ENCODE measurements around the gene MRPL9. TPM values are rescaled to one million over a fixed set of nuclear protein-coding genes. Genes with fewer than 3 reads are reported as not detected.

The MRPL9 gene
- total RNA-seq, 3 donors from 2014 or later = 46.5 to 51.2 (median 50.9) TPM

- TF ChIP-seq CTCF (IDR thresholded peaks at IDR 0.05) = no peak
Observed at GRCh38 chr1:151798571-151798970, 35.3 kb upstream of the MRPL9 start.

GRCh38 chr1:151790940-151791651 lies 27.8 kb upstream of the MRPL9 start:
- intact Hi-C loops (cut with DNase I, micrococcal nuclease) = no loop called here
- DNase-seq (peak; percentile 18 to 65 (median 51)), ATAC-seq (peak; percentile 25)
- Histone ChIP-seq H3K9me3 (no peaks in the 10 kb centered on the region), H3K36me3 (ENCODE audit: low read depth) (no peaks in the 10 kb centered on the region), H3K4me1 (ENCODE audit: low read depth) (no peaks in the 10 kb centered on the region), H3K4me3 (peak overlapping the region; percentile 52)
- TF ChIP-seq CTCF (IDR thresholded peaks at IDR 0.05) = no peak

More at GRCh38 chr1:151798571-151798970, 35.3 kb upstream of the MRPL9 start:
- no peaks in the 10 kb centered on the region for H3K9me3 ChIP-seq
- H3K36me3 ChIP-seq (ENCODE audit: low read depth) = no peaks in the 10 kb centered on the region
- intact Hi-C loops (cut with DNase I, micrococcal nuclease) = no loop called here
- no peak for ATAC-seq
- H3K4me1 ChIP-seq (ENCODE audit: low read depth) = no peaks in the 10 kb centered on the region
- no peak overlapping the region for H3K4me3 ChIP-seq
- no peak for DNase-seq

DNA sequence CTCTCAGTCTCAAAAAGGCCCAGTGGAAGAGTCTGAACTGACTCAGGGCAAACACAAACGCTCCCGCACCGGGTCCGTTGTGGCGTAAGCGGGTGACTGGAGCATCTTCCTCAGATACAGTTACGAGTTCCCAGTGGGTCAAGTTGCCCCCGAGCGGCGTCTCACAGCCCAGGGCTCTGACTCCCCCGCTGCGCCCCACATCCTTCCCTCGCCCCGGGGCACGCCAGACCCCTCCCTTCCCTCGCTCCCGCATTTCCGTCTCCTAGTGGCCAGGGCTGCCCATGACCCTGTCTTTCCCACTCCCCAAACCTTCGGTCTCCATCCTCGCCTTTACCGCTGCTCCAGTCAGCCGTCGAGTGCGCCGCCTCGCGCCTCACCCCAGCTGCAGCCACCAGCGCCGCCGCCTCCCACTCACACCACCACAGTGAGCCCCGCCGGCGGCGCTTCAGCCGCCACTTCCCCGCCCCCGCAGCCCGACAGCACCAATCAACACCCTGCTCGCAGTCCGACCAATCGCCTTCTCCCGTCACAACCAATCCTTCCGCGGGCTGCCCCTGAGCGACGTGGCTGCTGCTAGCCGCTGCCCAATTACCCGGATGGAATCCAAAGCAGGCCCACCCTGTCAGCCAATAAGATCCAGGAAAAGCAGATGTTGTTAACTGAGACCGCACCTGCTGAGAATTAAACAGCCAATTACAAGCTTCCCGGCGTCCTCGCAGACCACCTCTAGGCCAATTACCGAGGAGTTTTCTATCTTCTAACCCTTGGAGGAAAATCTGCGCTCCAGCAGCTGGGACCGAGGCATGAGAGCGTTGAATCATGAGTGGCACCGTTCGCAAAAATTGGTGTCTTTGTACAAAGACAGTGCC lies 27.0 kb upstream of the MRPL9 start, which contains the start of gene TDRKH:
Gene TDRKH, minus strand, starts transcription at position 430 of the 869 bp plus-strand sequence. CDS start 7,478 bp downstream, outside the sequence.
- peak within 1 kb of the TSS; percentile 52 for H3K4me3 ChIP-seq
- DNase-seq (peak; percentile 95 to 99 (median 98)), ATAC-seq (peak; percentile 99)
- TF ChIP-seq CTCF (IDR thresholded peaks at IDR 0.05) = no peak
- no peaks in the 10 kb centered on the region for H3K36me3 ChIP-seq (ENCODE audit: low read depth)
- H3K4me1 ChIP-seq (ENCODE audit: low read depth) = no peaks in the 10 kb centered on the region
- intact Hi-C loops (cut with DNase I, micrococcal nuclease) = no loop called here
- no peaks in the 10 kb centered on the region for H3K9me3 ChIP-seq

DNA sequence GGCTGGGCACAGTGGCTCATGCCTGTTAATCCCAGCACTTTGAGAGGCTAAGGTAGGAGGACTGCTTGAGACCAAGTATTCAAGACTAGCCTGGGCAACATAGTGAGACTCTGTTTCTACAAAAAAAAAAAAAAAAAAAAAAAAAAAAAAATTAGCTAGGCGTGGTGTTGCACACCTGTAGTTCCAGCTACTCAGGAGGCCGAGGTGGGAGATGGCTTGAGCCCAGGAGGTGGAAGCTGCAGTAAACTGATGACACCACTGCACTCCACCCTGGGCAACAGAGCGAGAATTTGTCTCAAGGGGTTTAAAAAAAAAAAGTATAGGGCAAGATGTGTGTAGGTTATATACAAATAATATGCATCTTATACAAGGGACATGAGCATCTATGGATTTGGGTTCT lies 24.4 kb upstream of the MRPL9 start:
- no peaks in the 10 kb centered on the region for H3K36me3 ChIP-seq (ENCODE audit: low read depth)
- no peaks in the 10 kb centered on the region for H3K9me3 ChIP-seq
- no peak for TF ChIP-seq CTCF (IDR thresholded peaks at IDR 0.05)
- DNase-seq (no peak), ATAC-seq (no peak)
- intact Hi-C loops (cut with DNase I, micrococcal nuclease) = no loop called here
- H3K4me1 ChIP-seq (ENCODE audit: low read depth) = no peaks in the 10 kb centered on the region
- H3K4me3 ChIP-seq = no peak overlapping the region

GRCh38 chr1:151783796-151784195 lies 20.5 kb upstream of the MRPL9 start:
- no peaks in the 10 kb centered on the region for H3K36me3 ChIP-seq (ENCODE audit: low read depth)
- H3K9me3 ChIP-seq = no peaks in the 10 kb centered on the region
- no peaks in the 10 kb centered on the region for H3K4me1 ChIP-seq (ENCODE audit: low read depth)
- ATAC-seq (no peak), DNase-seq (no peak)
- intact Hi-C loops (cut with DNase I, micrococcal nuclease) = no loop called here
- H3K4me3 ChIP-seq = no peak overlapping the region
- no peak for TF ChIP-seq CTCF (IDR thresholded peaks at IDR 0.05)
